Epidermal melanocyte (primary cell): Measurements from ENCODE around the gene PSMF1.

Experiments
- DNase-seq: peaks from one replicate; pipeline ENCODE4 v3.0.0; 2011; ENCODE audit warnings: low spot score; ENCODE audit not compliant: insufficient read length

The PSMF1 gene

GRCh38 chr20:1163653-1164052 is 45.3 kb downstream of the PSMF1 start:
- DNase-seq: no peak

- no peak for DNase-seq
Observed at GRCh38 chr20:1164871-1165270, 46.5 kb downstream of the PSMF1 start.

- no peak for DNase-seq
Observed at GRCh38 chr20:1165521-1165920, 47.1 kb downstream of the PSMF1 start.

- DNase-seq: no peak
Observed at GRCh38 chr20:1165941-1166340, 47.5 kb downstream of the PSMF1 start.

GRCh38 chr20:1166948-1167720 is 48.7 kb downstream of the PSMF1 start:
- no peak for DNase-seq

- no peak for DNase-seq
Observed at GRCh38 chr20:1169224-1169623, 50.8 kb downstream of the PSMF1 start.

GRCh38 chr20:1171461-1172093 is 53.2 kb downstream of the PSMF1 start:
- DNase-seq: no peak

- DNase-seq: no peak
Observed at GRCh38 chr20:1173698-1174097, 55.3 kb downstream of the PSMF1 start.

GRCh38 chr20:1174787-1175186 is 56.4 kb downstream of the PSMF1 start:
- no peak for DNase-seq

GRCh38 chr20:1177680-1178079 is 59.3 kb downstream of the PSMF1 start:
- no peak for DNase-seq

- no peak for DNase-seq
Observed at GRCh38 chr20:1178103-1178502, 59.7 kb downstream of the PSMF1 start.

GRCh38 chr20:1178623-1179022 is 60.2 kb downstream of the PSMF1 start:
- no peak for DNase-seq

GRCh38 chr20:1180949-1181348 is 62.5 kb downstream of the PSMF1 start:
- DNase-seq: no peak

GRCh38 chr20:1182106-1182505 is 63.7 kb downstream of the PSMF1 start:
- no peak for DNase-seq

GRCh38 chr20:1183153-1183552 is 64.8 kb downstream of the PSMF1 start:
- no peak for DNase-seq

GRCh38 chr20:1184260-1184637 is 65.8 kb downstream of the PSMF1 start:
- no peak for DNase-seq

GRCh38 chr20:1184638-1185315 is 66.4 kb downstream of the PSMF1 start, which contains the start of gene TMEM74B:
Gene TMEM74B, minus strand, starts transcription at chr20:1184981. Its CDS starts 1,180 bp downstream, at chr20:1183801.
- no peak for DNase-seq

GRCh38 chr20:1185316-1185741 is 66.9 kb downstream of the PSMF1 start:
- DNase-seq: no peak

- no peak for DNase-seq
Observed at GRCh38 chr20:1185790-1186334, 67.5 kb downstream of the PSMF1 start.

GRCh38 chr20:1186367-1186991 is 68.1 kb downstream of the PSMF1 start:
- no peak for DNase-seq

- no peak for DNase-seq
Observed at GRCh38 chr20:1187605-1188171, 69.3 kb downstream of the PSMF1 start.
